HG03139 (cell line): ENCODE results near the gene SPAG7.

ENCODE experiments used
- ATAC-seq: cut with Tn5 transposase; IDR thresholded peaks from one replicate; pipeline ENCODE4 v1.9.1; 2021; ENCODE audit not compliant: unreplicated experiment

Gene SPAG7

GRCh38 chr17:4950746-4951204 is 16.8 kb downstream of the SPAG7 start, which contains the start of gene ENO3:
Gene ENO3 (plus strand): TSS chr17:4951119. CDS start chr17:4951830, 711 bp downstream.
- ATAC-seq, result no peak

- ATAC-seq, result no peak
These were observed 17.4 kb downstream of the SPAG7 start for GRCh38 chr17:4950075-4950745.

- no peak for ATAC-seq
These were observed 18.1 kb downstream of the SPAG7 start for GRCh38 chr17:4949321-4950074.

- no peak for ATAC-seq
These were observed 18.7 kb downstream of the SPAG7 start for GRCh38 chr17:4948931-4949320.

GRCh38 chr17:4948166-4948930 is 19.3 kb downstream of the SPAG7 start, which contains the start of gene PFN1:
Gene PFN1 (minus strand): TSS chr17:4948530. CDS start chr17:4948394, 136 bp downstream.
- ATAC-seq, result no peak

GRCh38 chr17:4947411-4948165 is 20.0 kb downstream of the SPAG7 start:
- no peak for ATAC-seq

- no peak for ATAC-seq
These were observed 20.6 kb downstream of the SPAG7 start for GRCh38 chr17:4947010-4947410.

- ATAC-seq, result no peak
These were observed 21.2 kb downstream of the SPAG7 start for GRCh38 chr17:4946312-4946976.

- no peak for ATAC-seq
These were observed 21.7 kb downstream of the SPAG7 start for GRCh38 chr17:4945944-4946280.

GRCh38 chr17:4945176-4945943 is 22.3 kb downstream of the SPAG7 start:
- no peak for ATAC-seq

- ATAC-seq, result no peak
These were observed 23.0 kb downstream of the SPAG7 start for GRCh38 chr17:4944554-4945175.

- ATAC-seq, result no peak
These were observed 23.5 kb downstream of the SPAG7 start for GRCh38 chr17:4944163-4944553.

GRCh38 chr17:4942760-4943508 is 24.7 kb downstream of the SPAG7 start:
- no peak for ATAC-seq

- no peak for ATAC-seq
These were observed 26.4 kb downstream of the SPAG7 start for GRCh38 chr17:4941319-4941610.

GRCh38 chr17:4940555-4941318 is 26.9 kb downstream of the SPAG7 start:
- ATAC-seq, result no peak

- peak; percentile 61 for ATAC-seq
These were observed 27.6 kb downstream of the SPAG7 start, which contains the start of the genes RNF167 and SLC25A11 for GRCh38 chr17:4939796-4940554. Gene RNF167 (plus strand): TSS chr17:4940268. CDS start chr17:4940910, 642 bp downstream. Gene SLC25A11 (minus strand): TSS chr17:4940046. CDS start chr17:4939910, 136 bp downstream.

- peak; percentile 3 for ATAC-seq
These were observed 28.1 kb downstream of the SPAG7 start for GRCh38 chr17:4939546-4939795.
